GM15510 (cell line): Measurements from ENCODE around the gene DDX25.

ENCODE experiments used
- POLR2A ChIP-seq: IDR thresholded peaks from 3 replicates; pipeline ENCODE4 v1.6.1; 2011; ENCODE audit warnings: borderline replicate concordance; ENCODE audit not compliant: insufficient read length; ENCODE audit errors: extremely low read depth

DDX25 gene

GRCh38 chr11:125925804-125926203 is 21.5 kb downstream of the DDX25 start:
- TF ChIP-seq POLR2A: no peak

GRCh38 chr11:125926682-125927081 is 22.4 kb downstream of the DDX25 start:
- TF ChIP-seq POLR2A: no peak

- TF ChIP-seq POLR2A: no peak
Measured at GRCh38 chr11:125929445-125930075, 25.3 kb downstream of the DDX25 start.

- TF ChIP-seq POLR2A: no peak
Measured at GRCh38 chr11:125930076-125930450, 25.8 kb downstream of the DDX25 start.

- TF ChIP-seq POLR2A: no peak
Measured at GRCh38 chr11:125931116-125931515, 26.8 kb downstream of the DDX25 start.

GRCh38 chr11:125931668-125932067 is 27.4 kb downstream of the DDX25 start:
- no peak for TF ChIP-seq POLR2A

- no peak for TF ChIP-seq POLR2A
Measured at GRCh38 chr11:125932301-125932700, 28.0 kb downstream of the DDX25 start.

- no peak for TF ChIP-seq POLR2A
Measured at GRCh38 chr11:125933030-125933813, 28.9 kb downstream of the DDX25 start.

- no peak for TF ChIP-seq POLR2A
Measured at GRCh38 chr11:125934473-125934872, 30.2 kb downstream of the DDX25 start.

GRCh38 chr11:125935056-125935455 is 30.7 kb downstream of the DDX25 start:
- TF ChIP-seq POLR2A: no peak

GRCh38 chr11:125935618-125936199 is 31.4 kb downstream of the DDX25 start:
- no peak for TF ChIP-seq POLR2A

- TF ChIP-seq POLR2A: no peak
Measured at GRCh38 chr11:125938418-125938817, 34.1 kb downstream of the DDX25 start.

- TF ChIP-seq POLR2A: no peak
Measured at GRCh38 chr11:125939081-125939521, 34.8 kb downstream of the DDX25 start.

GRCh38 chr11:125940145-125940544 is 35.8 kb downstream of the DDX25 start:
- TF ChIP-seq POLR2A: no peak

- TF ChIP-seq POLR2A: no peak
Measured at GRCh38 chr11:125941267-125941618, 36.9 kb downstream of the DDX25 start.
